ENCODE data around the gene SBK3. TPM values are rescaled to one million over a fixed set of nuclear protein-coding genes. Genes with fewer than 3 reads are reported as not detected.

SBK3 gene
- total RNA-seq, 1 donor from 2014 or later = 3.3 TPM

GRCh38 chr19:55588738-55589137, 43.4 kb upstream of the SBK3 start:
- Histone ChIP-seq H3K27me3 (no peaks in the 10 kb centered on the region), H3K4me3 (no peak overlapping the region), H2AFZ (replicated peaks) (no peak overlapping the region), H3K9ac (no peak overlapping the region), H3K9me3 (ENCODE audit: low read depth) (no peaks in the 10 kb centered on the region), H3K27ac (no peak overlapping the region), H3F3A (ENCODE audit: low read depth) (peaks cover 62% of the 10 kb centered on the region), H3K4me1 (peaks cover 16% of the 10 kb centered on the region), H3K79me2 (ENCODE audit: low read depth) (no peaks in the 10 kb centered on the region), H3K4me2 (no peak overlapping the region), H4K20me1 (ENCODE audit: low read depth) (no peaks in the 10 kb centered on the region), H3K36me3 (no peaks in the 10 kb centered on the region)
- Mint-ChIP-seq H3K36me3 (peaks cover 9% of the 10 kb centered on the region), H3K4me1 (peaks cover 52% of the 10 kb centered on the region), H3K27me3 (ENCODE audit: insufficient read depth, low read depth) (peaks cover 6% of the 10 kb centered on the region), H3K4me3 (no peak overlapping the region), H3K27ac (no peak overlapping the region), H3K9me3 (peaks cover 3% of the 10 kb centered on the region)
- no peak for TF ChIP-seq CTCF (IDR thresholded peaks at IDR 0.05)
- TF ChIP-seq EZH2phosphoT487 (IDR thresholded peaks at IDR 0.05) = no peak
- no peak for TF ChIP-seq EZH2 (IDR thresholded peaks at IDR 0.05)
- DNase-seq (ENCODE audit: low spot score) = no peak

GRCh38 chr19:55586976-55587668, 41.8 kb upstream of the SBK3 start:
- TF ChIP-seq EZH2phosphoT487 (IDR thresholded peaks at IDR 0.05) (no peak), CTCF (IDR thresholded peaks at IDR 0.05) (no peak), EZH2 (IDR thresholded peaks at IDR 0.05) (no peak)
- peak; percentile 99 for DNase-seq (ENCODE audit: low spot score)
- H3K4me2 ChIP-seq = peak overlapping the region; percentile 73
- H3K27ac ChIP-seq = peak overlapping the region; percentile 82
- H4K20me1 ChIP-seq (ENCODE audit: low read depth) = no peaks in the 10 kb centered on the region
- peaks cover 7% of the 10 kb centered on the region for H3K36me3 Mint-ChIP-seq
- peaks cover 62% of the 10 kb centered on the region for H3F3A ChIP-seq (ENCODE audit: low read depth)
- peaks cover 52% of the 10 kb centered on the region for H3K4me1 Mint-ChIP-seq
- H2AFZ ChIP-seq (replicated peaks) = no peak overlapping the region
- no peaks in the 10 kb centered on the region for H3K9me3 Mint-ChIP-seq
- H3K27me3 Mint-ChIP-seq (ENCODE audit: insufficient read depth, low read depth) = peaks cover 6% of the 10 kb centered on the region
- H3K9me3 ChIP-seq (ENCODE audit: low read depth) = no peaks in the 10 kb centered on the region
- no peaks in the 10 kb centered on the region for H3K79me2 ChIP-seq (ENCODE audit: low read depth)
- H3K27me3 ChIP-seq = no peaks in the 10 kb centered on the region
- no peaks in the 10 kb centered on the region for H3K36me3 ChIP-seq
- peak overlapping the region; percentile 86 for H3K4me3 Mint-ChIP-seq
- H3K9ac ChIP-seq = no peak overlapping the region
- peak overlapping the region; percentile 95 for H3K27ac Mint-ChIP-seq
- peak overlapping the region; percentile 46 for H3K4me3 ChIP-seq
- H3K4me1 ChIP-seq = peaks cover 16% of the 10 kb centered on the region

GRCh38 chr19:55585658-55586339, 40.5 kb upstream of the SBK3 start:
- H3K36me3 ChIP-seq = no peaks in the 10 kb centered on the region
- no peak for TF ChIP-seq EZH2 (IDR thresholded peaks at IDR 0.05)
- no peak for TF ChIP-seq EZH2phosphoT487 (IDR thresholded peaks at IDR 0.05)
- no peak for TF ChIP-seq CTCF (IDR thresholded peaks at IDR 0.05)
- Mint-ChIP-seq H3K4me3 (peak overlapping the region; percentile 86), H3K27ac (peak overlapping the region; percentile 93), H3K36me3 (no peaks in the 10 kb centered on the region), H3K4me1 (peaks cover 53% of the 10 kb centered on the region), H3K27me3 (ENCODE audit: insufficient read depth, low read depth) (peaks cover 8% of the 10 kb centered on the region), H3K9me3 (no peaks in the 10 kb centered on the region)
- H3F3A ChIP-seq (ENCODE audit: low read depth) = peaks cover 66% of the 10 kb centered on the region
- H3K9me3 ChIP-seq (ENCODE audit: low read depth) = no peaks in the 10 kb centered on the region
- peak overlapping the region; percentile 73 for H3K4me2 ChIP-seq
- H3K79me2 ChIP-seq (ENCODE audit: low read depth) = no peaks in the 10 kb centered on the region
- no peaks in the 10 kb centered on the region for H3K27me3 ChIP-seq
- peak overlapping the region; percentile 46 for H3K4me3 ChIP-seq
- peaks cover 16% of the 10 kb centered on the region for H3K4me1 ChIP-seq
- H3K9ac ChIP-seq = no peak overlapping the region
- no peaks in the 10 kb centered on the region for H4K20me1 ChIP-seq (ENCODE audit: low read depth)
- H2AFZ ChIP-seq (replicated peaks) = no peak overlapping the region
- peak; percentile 89 for DNase-seq (ENCODE audit: low spot score)
- H3K27ac ChIP-seq = peak overlapping the region; percentile 82

Measured in neural progenitor cell (in vitro differentiated cells).